B cell (primary cell): Measurements from ENCODE around the gene RNF114.

ENCODE experiments used
- CTCF ChIP-seq: fragments of 200-600 bp; IDR thresholded peaks from one replicate; pipeline ENCODE4 v1.8.0; 2022; ENCODE audit warnings: antibody characterized with exemption, mild to moderate bottlenecking
- EZH2 ChIP-seq: IDR thresholded peaks from 2 replicates; pipeline ENCODE4 v1.6.1; 2012; ENCODE audit warnings: borderline replicate concordance, low read depth, mild to moderate bottlenecking, moderate library complexity, low read length; ENCODE audit not compliant: insufficient read depth, poor library complexity, severe bottlenecking

- no peak for TF ChIP-seq CTCF
- no peak for TF ChIP-seq EZH2
Observed at GRCh38 chr20:49945701-49946477, 9.7 kb downstream of the RNF114 start.
